ENCODE measurements around the gene AP1S1. TPM values are rescaled to one million over a fixed set of nuclear protein-coding genes. Genes with fewer than 3 reads are reported as not detected.
A peak's percentile ranks its signal among the peaks of the same experiment; 100 is the strongest.
"Not testable (repeated sequence)": the region's sequence is repeated elsewhere in the genome, so short reads cannot be mapped to it uniquely, and the experiment has no call there.

AP1S1 gene
- total RNA-seq = 10 to 100 TPM; 34.1 to 44.0 TPM

- peaks cover 30% of the 10 kb centered on the region for H3K27me3 Mint-ChIP-seq
- peak within 1 kb of the TSS; percentile 87 for H3K4me3 Mint-ChIP-seq
- peaks cover 8% of the 10 kb centered on the region for H3K36me3 Mint-ChIP-seq
- peak within 1 kb of the TSS; percentile 55 for H3K27ac Mint-ChIP-seq
- peaks cover 12% of the 10 kb centered on the region for H3K4me1 Mint-ChIP-seq
- DNase-seq = peak; percentile 94
- no peaks in the 10 kb centered on the region for H3K9me3 Mint-ChIP-seq
- POLR2A ChIA-PET = interaction anchor here (1.4 to 2.0 kb wide), 2 partner anchors 12 to 19 kb away, joined by 5 to 6 read pairs; no protein-coding TSS in a partner anchor
- ATAC-seq (ENCODE audit: low read depth) = peak; percentile 87
Measured at GRCh38 chr7:101153969-101154692, at the start of gene AP1S1. Gene AP1S1 (plus strand): TSS chr7:101154476. CDS start chr7:101154515, 39 bp downstream.

- POLR2A ChIA-PET = no interaction called here
- DNase-seq (no peak), ATAC-seq (ENCODE audit: low read depth) (no peak)
- H3K36me3 Mint-ChIP-seq = no peaks in the 10 kb centered on the region
- peaks cover 3% of the 10 kb centered on the region for H3K4me1 Mint-ChIP-seq
- no peak overlapping the region for H3K27ac Mint-ChIP-seq
- no peaks in the 10 kb centered on the region for H3K9me3 Mint-ChIP-seq
- H3K27me3 Mint-ChIP-seq = peaks cover 42% of the 10 kb centered on the region
- H3K4me3 Mint-ChIP-seq = no peak overlapping the region
Measured at GRCh38 chr7:101104799-101105198, 49.5 kb upstream of the AP1S1 start.

- H3K9me3 Mint-ChIP-seq; H3K27ac Mint-ChIP-seq; H3K4me3 Mint-ChIP-seq; ATAC-seq (ENCODE audit: low read depth); POLR2A ChIA-PET; H3K36me3 Mint-ChIP-seq; H3K4me1 Mint-ChIP-seq; DNase-seq: not testable (repeated sequence)
- peaks cover 38% of the 10 kb centered on the region for H3K27me3 Mint-ChIP-seq
Measured at GRCh38 chr7:101105248-101105647, 49.0 kb upstream of the AP1S1 start.

- no peak for ATAC-seq (ENCODE audit: low read depth)
- H3K9me3 Mint-ChIP-seq = no peaks in the 10 kb centered on the region
- no peaks in the 10 kb centered on the region for H3K36me3 Mint-ChIP-seq
- H3K4me1 Mint-ChIP-seq = no peaks in the 10 kb centered on the region
- no peak overlapping the region for H3K27ac Mint-ChIP-seq
- POLR2A ChIA-PET = no interaction called here
- no peak overlapping the region for H3K4me3 Mint-ChIP-seq
- peaks cover 31% of the 10 kb centered on the region for H3K27me3 Mint-ChIP-seq
- DNase-seq = no peak
Measured at GRCh38 chr7:101106386-101106785, 47.9 kb upstream of the AP1S1 start.

GRCh38 chr7:101108330-101108857, 45.9 kb upstream of the AP1S1 start:
- ATAC-seq (ENCODE audit: low read depth) (no peak), DNase-seq (no peak)
- H3K9me3 Mint-ChIP-seq = no peaks in the 10 kb centered on the region
- H3K27ac Mint-ChIP-seq = no peak overlapping the region
- POLR2A ChIA-PET = no interaction called here
- no peaks in the 10 kb centered on the region for H3K36me3 Mint-ChIP-seq
- H3K4me3 Mint-ChIP-seq = no peak overlapping the region
- no peaks in the 10 kb centered on the region for H3K4me1 Mint-ChIP-seq
- peaks cover 14% of the 10 kb centered on the region for H3K27me3 Mint-ChIP-seq

- POLR2A ChIA-PET = no interaction called here
- H3K9me3 Mint-ChIP-seq = no peaks in the 10 kb centered on the region
Measured at GRCh38 chr7:101108961-101109360, 45.3 kb upstream of the AP1S1 start.

GRCh38 chr7:101109368-101109767, 44.9 kb upstream of the AP1S1 start:
- Mint-ChIP-seq H3K9me3 (no peaks in the 10 kb centered on the region), H3K27me3 (peaks cover 12% of the 10 kb centered on the region), H3K36me3 (no peaks in the 10 kb centered on the region), H3K27ac (no peak overlapping the region), H3K4me1 (no peaks in the 10 kb centered on the region), H3K4me3 (no peak overlapping the region)
- ATAC-seq (ENCODE audit: low read depth) = no peak
- DNase-seq = no peak
- POLR2A ChIA-PET = no interaction called here

More at GRCh38 chr7:101108961-101109360, 45.3 kb upstream of the AP1S1 start:
- Mint-ChIP-seq H3K4me1 (no peaks in the 10 kb centered on the region), H3K27ac (no peak overlapping the region), H3K36me3 (no peaks in the 10 kb centered on the region), H3K27me3 (peaks cover 12% of the 10 kb centered on the region), H3K4me3 (no peak overlapping the region)
- ATAC-seq (ENCODE audit: low read depth) (no peak), DNase-seq (no peak)

- H3K4me3 Mint-ChIP-seq = no peak overlapping the region
- ATAC-seq (ENCODE audit: low read depth) = no peak
- H3K36me3 Mint-ChIP-seq = no peaks in the 10 kb centered on the region
- H3K27me3 Mint-ChIP-seq = peaks cover 12% of the 10 kb centered on the region
- H3K27ac Mint-ChIP-seq = no peak overlapping the region
- no peaks in the 10 kb centered on the region for H3K4me1 Mint-ChIP-seq
- no peaks in the 10 kb centered on the region for H3K9me3 Mint-ChIP-seq
- DNase-seq = no peak
- POLR2A ChIA-PET = no interaction called here
Measured at GRCh38 chr7:101111261-101111660, 43.0 kb upstream of the AP1S1 start.

- no peak for ATAC-seq (ENCODE audit: low read depth)
- POLR2A ChIA-PET = no interaction called here
- Mint-ChIP-seq H3K4me1 (no peaks in the 10 kb centered on the region), H3K27me3 (peaks cover 12% of the 10 kb centered on the region), H3K9me3 (no peaks in the 10 kb centered on the region), H3K36me3 (no peaks in the 10 kb centered on the region), H3K27ac (no peak overlapping the region), H3K4me3 (no peak overlapping the region)
- no peak for DNase-seq
Measured at GRCh38 chr7:101112233-101112632, 42.0 kb upstream of the AP1S1 start.

GRCh38 chr7:101113140-101113539, 41.1 kb upstream of the AP1S1 start:
- H3K9me3 Mint-ChIP-seq; H3K27ac Mint-ChIP-seq; DNase-seq; POLR2A ChIA-PET; H3K36me3 Mint-ChIP-seq; H3K27me3 Mint-ChIP-seq; ATAC-seq (ENCODE audit: low read depth); H3K4me1 Mint-ChIP-seq; H3K4me3 Mint-ChIP-seq: not testable (repeated sequence)

GRCh38 chr7:101113836-101114235, 40.4 kb upstream of the AP1S1 start:
- ATAC-seq (ENCODE audit: low read depth) = no peak

GRCh38 chr7:101114492-101114891, 39.8 kb upstream of the AP1S1 start:
- DNase-seq (no peak), ATAC-seq (ENCODE audit: low read depth) (no peak)
- Mint-ChIP-seq H3K27ac (no peak overlapping the region), H3K4me3 (no peak overlapping the region), H3K9me3 (no peaks in the 10 kb centered on the region), H3K27me3 (peaks cover 4% of the 10 kb centered on the region), H3K36me3 (no peaks in the 10 kb centered on the region), H3K4me1 (no peaks in the 10 kb centered on the region)
- POLR2A ChIA-PET = no interaction called here

More at GRCh38 chr7:101113836-101114235, 40.4 kb upstream of the AP1S1 start:
- Mint-ChIP-seq H3K27ac (no peak overlapping the region), H3K4me3 (no peak overlapping the region), H3K27me3 (peaks cover 4% of the 10 kb centered on the region), H3K9me3 (no peaks in the 10 kb centered on the region), H3K36me3 (no peaks in the 10 kb centered on the region), H3K4me1 (no peaks in the 10 kb centered on the region)
- DNase-seq = no peak
- POLR2A ChIA-PET = no interaction called here

GRCh38 chr7:101115215-101115614, 39.1 kb upstream of the AP1S1 start:
- H3K27me3 Mint-ChIP-seq = peaks cover 7% of the 10 kb centered on the region
- H3K27ac Mint-ChIP-seq = no peak overlapping the region
- no peak for ATAC-seq (ENCODE audit: low read depth)
- no peak for DNase-seq
- H3K4me1 Mint-ChIP-seq = peaks cover 4% of the 10 kb centered on the region
- H3K4me3 Mint-ChIP-seq = no peak overlapping the region
- POLR2A ChIA-PET = no interaction called here
- no peaks in the 10 kb centered on the region for H3K36me3 Mint-ChIP-seq
- H3K9me3 Mint-ChIP-seq = no peaks in the 10 kb centered on the region

GRCh38 chr7:101116898-101117297, 37.4 kb upstream of the AP1S1 start:
- Mint-ChIP-seq H3K27me3 (peaks cover 7% of the 10 kb centered on the region), H3K9me3 (no peaks in the 10 kb centered on the region), H3K4me1 (peaks cover 8% of the 10 kb centered on the region), H3K27ac (no peak overlapping the region), H3K36me3 (no peaks in the 10 kb centered on the region), H3K4me3 (no peak overlapping the region)
- POLR2A ChIA-PET = no interaction called here
- ATAC-seq (ENCODE audit: low read depth) = no peak
- no peak for DNase-seq
